Stimulated activated CD4-positive, alpha-beta T cell treated with anti-CD3 and anti-CD28 coated beads, Interleukin-1b, Interleukin-23, amount 100 ng/mL, for 1 hour (primary cell): Measurements from ENCODE around the gene STK4.
"Not testable (repeated sequence)": the region's sequence is repeated elsewhere in the genome, so short reads cannot be mapped to it uniquely, and the experiment has no call there.

Source experiments
- DNase-seq, 2 donors: peaks; one replicate each; pipeline ENCODE4 v3.0.0-alpha.2; 2020; ENCODE audit warnings: low read depth in 2 of 2

The STK4 gene

GRCh38 chr20:44983093-44983674, 16.9 kb downstream of the STK4 start:
- no peak for DNase-seq

GRCh38 chr20:44988631-44989171, 22.4 kb downstream of the STK4 start:
- no peak for DNase-seq

- DNase-seq: no peak
Observed at GRCh38 chr20:44990425-44990824, 24.1 kb downstream of the STK4 start.

- DNase-seq: no peak
Observed at GRCh38 chr20:44990957-44991356, 24.6 kb downstream of the STK4 start.

GRCh38 chr20:44993343-44993742, 27.0 kb downstream of the STK4 start:
- DNase-seq: no peak

- DNase-seq: no peak
Observed at GRCh38 chr20:44997171-44997570, 30.9 kb downstream of the STK4 start.

GRCh38 chr20:44997668-44998067, 31.4 kb downstream of the STK4 start:
- DNase-seq: no peak

GRCh38 chr20:45008521-45009049, 42.3 kb downstream of the STK4 start:
- no peak for DNase-seq

GRCh38 chr20:45010399-45010828, 44.1 kb downstream of the STK4 start:
- DNase-seq: no peak

- peak; percentile 14 to 17 for DNase-seq
Observed at GRCh38 chr20:45011108-45011526, 44.8 kb downstream of the STK4 start.

- no peak for DNase-seq
Observed at GRCh38 chr20:45012682-45013302, 46.5 kb downstream of the STK4 start.

GRCh38 chr20:45014131-45014530, 47.8 kb downstream of the STK4 start:
- DNase-seq: not testable (repeated sequence)

- DNase-seq: no peak
Observed at GRCh38 chr20:45014671-45015415, 48.5 kb downstream of the STK4 start.

GRCh38 chr20:45016089-45016671, 49.9 kb downstream of the STK4 start:
- DNase-seq: no peak

GRCh38 chr20:45017281-45017680, 51.0 kb downstream of the STK4 start:
- no peak for DNase-seq

GRCh38 chr20:45017857-45018256, 51.5 kb downstream of the STK4 start:
- DNase-seq: no peak

- no peak for DNase-seq
Observed at GRCh38 chr20:45019027-45019761, 52.9 kb downstream of the STK4 start.

- DNase-seq: no peak
Observed at GRCh38 chr20:45019762-45020123, 53.4 kb downstream of the STK4 start.

GRCh38 chr20:45020236-45020886, 54.0 kb downstream of the STK4 start:
- DNase-seq: no peak

GRCh38 chr20:45021631-45022030, 55.3 kb downstream of the STK4 start:
- DNase-seq: no peak

GRCh38 chr20:45023140-45023539, 56.8 kb downstream of the STK4 start:
- DNase-seq: not testable (repeated sequence)
